Natural killer cell treated with Interleukin-12 subunit alpha and Interleukin-12 subunit beta and Interleukin-15 and Interleukin-18, amount 100 ng/mL, for 72 hours (primary cell): ENCODE measurements around the gene TMEM59. TPM values are rescaled to one million over a fixed set of nuclear protein-coding genes. Genes with fewer than 3 reads are reported as not detected.
A peak's percentile ranks its signal among the peaks of the same experiment; 100 is the strongest.
"Not testable (repeated sequence)": the region's sequence is repeated elsewhere in the genome, so short reads cannot be mapped to it uniquely, and the experiment has no call there.

Experiments used
- ATAC-seq, 2 donors: fragments of 150-1000 bp; cut with Tn5 transposase in 1 of 2; sonication (Bioruptor Pico), chemical (Tn5 transposase) in 1 of 2; 2 replicates each; pipeline ENCODE4 v1.10.0; 2021
- DNase-seq: peaks from one replicate; pipeline ENCODE4 v3.0.0; 2022; ENCODE audit warnings: low spot score
- H3K27ac Mint-ChIP-seq, 2 donors: 1 replicate in 1 of 2; 2 replicates in 1 of 2; pipeline ENCODE4 v1.8.0; 2022; ENCODE audit warnings: mixed read lengths in 2 of 2, mild to moderate bottlenecking in 1 of 2, moderate library complexity in 1 of 2
- H3K27me3 Mint-ChIP-seq, 2 donors: 1 replicate in 1 of 2; 2 replicates in 1 of 2; pipeline ENCODE4 v1.8.0; 2022; ENCODE audit warnings: mixed read lengths in 2 of 2
- H3K36me3 Mint-ChIP-seq: one replicate; pipeline ENCODE4 v1.8.0; 2022; ENCODE audit warnings: mixed read lengths
- H3K4me1 Mint-ChIP-seq, 2 donors: 1 replicate in 1 of 2; 2 replicates in 1 of 2; pipeline ENCODE4 v1.8.0; 2022; ENCODE audit warnings: low read depth in 2 of 2, mixed read lengths in 2 of 2, mild to moderate bottlenecking in 1 of 2
- H3K4me3 Mint-ChIP-seq: one replicate; pipeline ENCODE4 v1.8.0; 2022; ENCODE audit warnings: mixed read lengths
- H3K9me3 Mint-ChIP-seq: 2 replicates; pipeline ENCODE4 v1.8.0; 2022; ENCODE audit warnings: mixed read lengths
- total RNA-seq, 2 donors: library from RNA; stranded (reverse); gene quantifications; one replicate each; pipeline ENCODE4 v1.2.3, GENCODE V29; 2022

TMEM59 gene
- total RNA-seq, 2 donors from 2014 or later = 85.9 to 239 TPM

GRCh38 chr1:54002544-54003248 is 50.3 kb downstream of the TMEM59 start:
- Mint-ChIP-seq H3K9me3 (no peaks in the 10 kb centered on the region), H3K27ac (no peak overlapping the region), H3K4me3 (no peak overlapping the region), H3K4me1 (no peaks in the 10 kb centered on the region), H3K36me3 (no peaks in the 10 kb centered on the region), H3K27me3 (peaks cover 4 to 12% of the 10 kb centered on the region in 2 donors)
- no peak for ATAC-seq
- no peak for DNase-seq

GRCh38 chr1:54001591-54001990 is 51.4 kb downstream of the TMEM59 start:
- Mint-ChIP-seq H3K36me3 (no peaks in the 10 kb centered on the region), H3K9me3 (no peaks in the 10 kb centered on the region), H3K27ac (no peak overlapping the region), H3K4me1 (no peaks in the 10 kb centered on the region), H3K4me3 (no peak overlapping the region), H3K27me3 (peaks cover 4 to 13% of the 10 kb centered on the region in 2 donors)
- no peak for ATAC-seq
- DNase-seq = no peak

GRCh38 chr1:53999920-54000319 is 53.1 kb downstream of the TMEM59 start:
- DNase-seq (no peak), ATAC-seq (no peak)
- Mint-ChIP-seq H3K36me3 (no peaks in the 10 kb centered on the region), H3K4me3 (no peak overlapping the region), H3K27me3 (peaks cover 0 to 9% of the 10 kb centered on the region in 2 donors), H3K27ac (no peak overlapping the region), H3K9me3 (no peaks in the 10 kb centered on the region), H3K4me1 (no peaks in the 10 kb centered on the region)

- H3K9me3 Mint-ChIP-seq = no peaks in the 10 kb centered on the region
- no peak for ATAC-seq
- H3K4me1 Mint-ChIP-seq = no peaks in the 10 kb centered on the region
Observed at GRCh38 chr1:53998223-53998622, 54.8 kb downstream of the TMEM59 start.

GRCh38 chr1:53995683-53996082 is 57.3 kb downstream of the TMEM59 start:
- H3K9me3 Mint-ChIP-seq = no peaks in the 10 kb centered on the region
- ATAC-seq (no peak), DNase-seq (no peak)
- no peaks in the 10 kb centered on the region for H3K4me1 Mint-ChIP-seq
- no peak overlapping the region for H3K4me3 Mint-ChIP-seq
- H3K27ac Mint-ChIP-seq = no peak overlapping the region
- H3K36me3 Mint-ChIP-seq = no peaks in the 10 kb centered on the region
- H3K27me3 Mint-ChIP-seq = peaks cover 0 to 2% of the 10 kb centered on the region in 2 donors

More at GRCh38 chr1:53998223-53998622, 54.8 kb downstream of the TMEM59 start:
- no peak for DNase-seq
- no peak overlapping the region for H3K27ac Mint-ChIP-seq
- H3K36me3 Mint-ChIP-seq = no peaks in the 10 kb centered on the region
- no peak overlapping the region for H3K4me3 Mint-ChIP-seq
- peaks cover 0 to 9% of the 10 kb centered on the region in 2 donors for H3K27me3 Mint-ChIP-seq

- not testable (repeated sequence) for H3K27me3 Mint-ChIP-seq, DNase-seq, H3K4me1 Mint-ChIP-seq, H3K4me3 Mint-ChIP-seq, H3K27ac Mint-ChIP-seq, ATAC-seq, H3K9me3 Mint-ChIP-seq, H3K36me3 Mint-ChIP-seq
Observed at GRCh38 chr1:53994516-53994915, 58.5 kb downstream of the TMEM59 start.

- H3K4me1 Mint-ChIP-seq = peaks cover 0 to 4% of the 10 kb centered on the region in 2 donors
- H3K36me3 Mint-ChIP-seq = no peaks in the 10 kb centered on the region
- H3K4me3 Mint-ChIP-seq = no peak overlapping the region
- DNase-seq (no peak), ATAC-seq (peak in 1 of 2 donors; percentile 27)
- peaks cover 0 to 2% of the 10 kb centered on the region in 2 donors for H3K27me3 Mint-ChIP-seq
- no peak overlapping the region for H3K27ac Mint-ChIP-seq
- H3K9me3 Mint-ChIP-seq = no peaks in the 10 kb centered on the region
Observed at GRCh38 chr1:53992085-53992874, 60.7 kb downstream of the TMEM59 start.

GRCh38 chr1:53987880-53988279 is 65.1 kb downstream of the TMEM59 start:
- Mint-ChIP-seq H3K36me3 (no peaks in the 10 kb centered on the region), H3K9me3 (no peaks in the 10 kb centered on the region), H3K4me1 (peaks cover 0 to 4% of the 10 kb centered on the region in 2 donors), H3K4me3 (no peak overlapping the region), H3K27me3 (no peaks in the 10 kb centered on the region), H3K27ac (no peak overlapping the region)
- ATAC-seq = peak in 1 of 2 donors; percentile 70
- no peak for DNase-seq

- no peaks in the 10 kb centered on the region for H3K9me3 Mint-ChIP-seq
- H3K27me3 Mint-ChIP-seq = peaks cover 5 to 8% of the 10 kb centered on the region in 2 donors
- no peak for DNase-seq
Observed at GRCh38 chr1:53986458-53986857, 66.5 kb downstream of the TMEM59 start.

GRCh38 chr1:53984726-53985125 is 68.3 kb downstream of the TMEM59 start:
- DNase-seq (no peak), ATAC-seq (no peak)
- Mint-ChIP-seq H3K4me1 (peaks cover 0 to 4% of the 10 kb centered on the region in 2 donors), H3K9me3 (no peaks in the 10 kb centered on the region), H3K27me3 (peaks cover 5 to 8% of the 10 kb centered on the region in 2 donors), H3K36me3 (no peaks in the 10 kb centered on the region), H3K27ac (no peak overlapping the region), H3K4me3 (no peak overlapping the region)

More at GRCh38 chr1:53986458-53986857, 66.5 kb downstream of the TMEM59 start:
- Mint-ChIP-seq H3K4me3 (no peak overlapping the region), H3K36me3 (no peaks in the 10 kb centered on the region), H3K27ac (no peak overlapping the region), H3K4me1 (peaks cover 0 to 4% of the 10 kb centered on the region in 2 donors)
- no peak for ATAC-seq

GRCh38 chr1:53982763-53983104 is 70.3 kb downstream of the TMEM59 start:
- DNase-seq = no peak
- H3K4me3 Mint-ChIP-seq = no peak overlapping the region
- H3K36me3 Mint-ChIP-seq = no peaks in the 10 kb centered on the region
- H3K27ac Mint-ChIP-seq = no peak overlapping the region
- ATAC-seq = no peak
- peaks cover 5 to 8% of the 10 kb centered on the region in 2 donors for H3K27me3 Mint-ChIP-seq
- H3K9me3 Mint-ChIP-seq = no peaks in the 10 kb centered on the region
- no peaks in the 10 kb centered on the region for H3K4me1 Mint-ChIP-seq

- ATAC-seq (no peak), DNase-seq (no peak)
- Mint-ChIP-seq H3K4me3 (no peak overlapping the region), H3K9me3 (no peaks in the 10 kb centered on the region), H3K36me3 (no peaks in the 10 kb centered on the region), H3K27me3 (peaks cover 5 to 8% of the 10 kb centered on the region in 2 donors), H3K4me1 (no peaks in the 10 kb centered on the region), H3K27ac (no peak overlapping the region)
Observed at GRCh38 chr1:53982034-53982762, 70.8 kb downstream of the TMEM59 start.

- no peak overlapping the region for H3K27ac Mint-ChIP-seq
- DNase-seq (no peak), ATAC-seq (no peak)
- no peaks in the 10 kb centered on the region for H3K4me1 Mint-ChIP-seq
- H3K27me3 Mint-ChIP-seq = peaks cover 5 to 8% of the 10 kb centered on the region in 2 donors
- no peaks in the 10 kb centered on the region for H3K9me3 Mint-ChIP-seq
- H3K36me3 Mint-ChIP-seq = no peaks in the 10 kb centered on the region
- no peak overlapping the region for H3K4me3 Mint-ChIP-seq
Observed at GRCh38 chr1:53981220-53981619, 71.8 kb downstream of the TMEM59 start.
